ENCODE results near the gene LRRC8C.

DNA sequence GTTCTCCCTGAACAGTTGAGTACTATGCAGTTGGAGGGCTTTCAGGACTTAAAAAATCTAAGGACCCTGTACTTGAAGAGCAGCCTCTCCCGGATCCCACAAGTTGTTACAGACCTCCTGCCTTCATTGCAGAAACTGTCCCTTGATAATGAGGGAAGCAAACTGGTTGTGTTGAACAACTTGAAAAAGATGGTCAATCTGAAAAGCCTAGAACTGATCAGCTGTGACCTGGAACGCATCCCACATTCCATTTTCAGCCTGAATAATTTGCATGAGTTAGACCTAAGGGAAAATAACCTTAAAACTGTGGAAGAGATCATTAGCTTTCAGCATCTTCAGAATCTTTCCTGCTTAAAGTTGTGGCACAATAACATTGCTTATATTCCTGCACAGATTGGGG is 48.7 kb upstream of the LRRC8C start:
- TF ChIP-seq, protein P1, sequence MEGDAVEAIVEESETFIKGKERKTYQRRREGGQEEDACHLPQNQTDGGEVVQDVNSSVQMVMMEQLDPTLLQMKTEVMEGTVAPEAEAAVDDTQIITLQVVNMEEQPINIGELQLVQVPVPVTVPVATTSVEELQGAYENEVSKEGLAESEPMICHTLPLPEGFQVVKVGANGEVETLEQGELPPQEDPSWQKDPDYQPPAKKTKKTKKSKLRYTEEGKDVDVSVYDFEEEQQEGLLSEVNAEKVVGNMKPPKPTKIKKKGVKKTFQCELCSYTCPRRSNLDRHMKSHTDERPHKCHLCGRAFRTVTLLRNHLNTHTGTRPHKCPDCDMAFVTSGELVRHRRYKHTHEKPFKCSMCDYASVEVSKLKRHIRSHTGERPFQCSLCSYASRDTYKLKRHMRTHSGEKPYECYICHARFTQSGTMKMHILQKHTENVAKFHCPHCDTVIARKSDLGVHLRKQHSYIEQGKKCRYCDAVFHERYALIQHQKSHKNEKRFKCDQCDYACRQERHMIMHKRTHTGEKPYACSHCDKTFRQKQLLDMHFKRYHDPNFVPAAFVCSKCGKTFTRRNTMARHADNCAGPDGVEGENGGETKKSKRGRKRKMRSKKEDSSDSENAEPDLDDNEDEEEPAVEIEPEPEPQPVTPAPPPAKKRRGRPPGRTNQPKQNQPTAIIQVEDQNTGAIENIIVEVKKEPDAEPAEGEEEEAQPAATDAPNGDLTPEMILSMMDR (IDR thresholded peaks at IDR 0.05), result no peak
- TF ChIP-seq EZH2 (IDR thresholded peaks at IDR 0.05; ENCODE audit: borderline replicate concordance, insufficient read depth, low read depth, low read length, poor library complexity, severe bottlenecking), result no peak
